Stomach (tissue), 9 donors: ENCODE results near the gene CNDP1. TPM values are rescaled to one million over a fixed set of nuclear protein-coding genes. Genes with fewer than 3 reads are reported as not detected.
A peak's percentile ranks its signal among the peaks of the same experiment; 100 is the strongest.

Experiments
- DNase-seq, 2 donors: peaks; one replicate each; pipeline versions ENCODE4 v3.0.0 to v3.0.0-alpha.2; 2013 to 2019
- H3K27ac ChIP-seq, 5 donors: fragments of 200-600 bp in 4 of 5; sonication (generic) in 4 of 5; one replicate each; pipeline ENCODE4 v1.5.1; 2013 to 2019; ENCODE audit warnings: mild to moderate bottlenecking in 1 of 5, moderate library complexity in 1 of 5
- H3K27me3 ChIP-seq, 3 donors: fragments of 200-600 bp; sonication (generic); one replicate each; pipeline ENCODE4 v1.5.1; 2017 to 2019; ENCODE audit warnings: mixed run types in 1 of 3
- H3K36me3 ChIP-seq, 4 donors: fragments of 200-600 bp; sonication (generic); 1 replicate in 3 of 4; 2 replicates in 1 of 4; pipeline ENCODE4 v1.5.1; 2016 to 2019
- H3K4me1 ChIP-seq, 4 donors: fragments of 200-600 bp; sonication (generic); one replicate each; pipeline ENCODE4 v1.5.1; 2016 to 2019
- H3K4me3 ChIP-seq, 4 donors: fragments of 200-600 bp; sonication (generic) in 3 of 4; one replicate each; pipeline ENCODE4 v1.5.1; 2016 to 2019; ENCODE audit warnings: mild to moderate bottlenecking in 1 of 4
- H3K9me3 ChIP-seq, 4 donors: fragments of 200-600 bp; sonication (generic); one replicate each; pipeline ENCODE4 v1.5.1; 2016 to 2019
- EP300 ChIP-seq: sonication (generic); formaldehyde crosslinking; IDR thresholded peaks from one replicate; pipeline ENCODE4 v1.6.1; 2017; ENCODE audit warnings: antibody characterized with exemption
- POLR2A ChIP-seq, 4 donors: fragments of 450-650 bp; IDR thresholded peaks; one replicate each; pipeline ENCODE4 v1.6.1; 2016; ENCODE audit warnings: antibody characterized with exemption in 4 of 4, control low read depth in 2 of 4, mild to moderate bottlenecking in 1 of 4, moderate library complexity in 1 of 4
- POLR2AphosphoS5 ChIP-seq, 3 donors: sonication (generic); formaldehyde crosslinking; IDR thresholded peaks; one replicate each; pipeline ENCODE4 v1.6.1; 2016; ENCODE audit warnings: antibody characterized with exemption in 3 of 3
- WGBS, 5 donors: extraction: QIAGEN DNeasy Blood & Tissue Kit in 3 of 5; methylation state at CpG; one replicate each; pipeline versions ENCODE4 v1.1.5 to v1.1.7; 2013 to 2018; 5-methylcytosine and 5-hydroxymethylcytosine counted together
- intact Hi-C: fragments of 100-400 bp; cut with DNase I; formaldehyde crosslinking; loops from one replicate; pipeline ENCODE4 v1.15.1; 2023; ENCODE audit warnings: low total_unique reads
- polyA plus RNA-seq, 3 donors: library from polyadenylated mRNA; stranded (reverse); fragments of 200-250 nt; gene quantifications; one replicate each; pipeline ENCODE4 v1.2.3, GENCODE V29; 2013
- total RNA-seq, 5 donors: library from RNA; depleted of rRNA; stranded (reverse); fragments of >200 nt; gene quantifications; one replicate each; pipeline versions ENCODE4 v1.1.0 to v1.2.3, GENCODE V29; 2014 to 2016
- TF ChIP-seq, protein P1 (sequence below), 7 experiments: fragments of 450-650 bp in 4 of 7; fragments of 200-600 bp in 3 of 7; sonication (generic) in 3 of 7; IDR thresholded peaks; one replicate each; pipeline ENCODE4 v1.5.1; 2016 to 2019; ENCODE audit warnings: antibody characterized with exemption in 7 of 7, control low read depth in 2 of 7, mild to moderate bottlenecking in 1 of 7
- donor health status: healthy with polysubstance abuse.
- donor health status: Bipolar disorder and iron deficiency.
- donor health status: healthy.

Gene CNDP1
- total and polyA plus RNA-seq, 8 donors = 0.13 to 0.72 (median 0.50) TPM; not detected in 5

DNA sequence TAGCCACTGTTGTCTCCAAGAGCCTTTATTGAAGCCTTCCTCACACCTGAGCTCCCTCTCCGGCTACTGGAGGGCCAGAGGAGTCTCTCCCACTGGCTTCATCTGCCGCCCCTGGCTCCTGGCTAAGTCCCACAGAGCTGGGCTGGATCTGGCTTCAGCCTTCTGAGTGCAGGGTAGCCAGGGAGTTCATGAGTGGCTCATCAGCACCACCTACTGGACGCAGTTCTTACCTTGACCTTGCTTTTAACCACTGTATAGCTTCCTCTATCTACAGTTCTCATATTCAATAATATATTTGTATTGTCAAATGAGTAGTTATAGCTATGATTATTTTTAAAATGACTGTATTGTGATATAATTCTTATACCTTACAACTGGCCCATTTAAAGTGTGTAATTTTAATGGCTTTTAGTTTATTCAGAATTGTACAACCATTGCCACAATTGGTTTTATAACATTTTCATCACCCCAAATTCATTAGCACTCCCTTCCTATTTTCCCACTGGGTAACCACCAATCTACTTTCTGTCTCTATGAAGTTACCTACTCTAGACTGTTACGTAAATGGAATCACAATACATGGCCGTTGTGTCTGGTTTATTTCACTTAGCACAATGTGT, 17.7 kb downstream of the CNDP1 start:
- Histone ChIP-seq H3K27me3 (peaks cover 0 to 17% (median 0%) of the 10 kb centered on the region in 3 donors), H3K9me3 (peaks cover 6 to 14% (median 10%) of the 10 kb centered on the region in 4 donors), H3K4me1 (peaks cover under 1 to 7% (median 1%) of the 10 kb centered on the region in 4 donors), H3K4me3 (no peak overlapping the region), H3K27ac (no peak overlapping the region), H3K36me3 (no peaks in the 10 kb centered on the region)
- TF ChIP-seq EP300 (no peak), POLR2A (IDR thresholded peaks at IDR 0.05) (no peak), POLR2AphosphoS5 (IDR thresholded peaks at IDR 0.05) (peak in 1 of 3 donors; percentile 52)
- TF ChIP-seq, protein P1, sequence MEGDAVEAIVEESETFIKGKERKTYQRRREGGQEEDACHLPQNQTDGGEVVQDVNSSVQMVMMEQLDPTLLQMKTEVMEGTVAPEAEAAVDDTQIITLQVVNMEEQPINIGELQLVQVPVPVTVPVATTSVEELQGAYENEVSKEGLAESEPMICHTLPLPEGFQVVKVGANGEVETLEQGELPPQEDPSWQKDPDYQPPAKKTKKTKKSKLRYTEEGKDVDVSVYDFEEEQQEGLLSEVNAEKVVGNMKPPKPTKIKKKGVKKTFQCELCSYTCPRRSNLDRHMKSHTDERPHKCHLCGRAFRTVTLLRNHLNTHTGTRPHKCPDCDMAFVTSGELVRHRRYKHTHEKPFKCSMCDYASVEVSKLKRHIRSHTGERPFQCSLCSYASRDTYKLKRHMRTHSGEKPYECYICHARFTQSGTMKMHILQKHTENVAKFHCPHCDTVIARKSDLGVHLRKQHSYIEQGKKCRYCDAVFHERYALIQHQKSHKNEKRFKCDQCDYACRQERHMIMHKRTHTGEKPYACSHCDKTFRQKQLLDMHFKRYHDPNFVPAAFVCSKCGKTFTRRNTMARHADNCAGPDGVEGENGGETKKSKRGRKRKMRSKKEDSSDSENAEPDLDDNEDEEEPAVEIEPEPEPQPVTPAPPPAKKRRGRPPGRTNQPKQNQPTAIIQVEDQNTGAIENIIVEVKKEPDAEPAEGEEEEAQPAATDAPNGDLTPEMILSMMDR (IDR thresholded peaks at IDR 0.05) = peak in 5 of 7 experiments; percentile 51 to 79 (median 68)
- WGBS, 5 donors = 15 to 28% (median 24%) methylated on average over 5 of the region's 5 CpGs
- intact Hi-C loops = loop anchor here (5.0 to 10.0 kb wide), 2 partner anchors 195 to 357 kb away; no protein-coding TSS in a partner anchor
- DNase-seq = peak; percentile 92 to 96

DNA sequence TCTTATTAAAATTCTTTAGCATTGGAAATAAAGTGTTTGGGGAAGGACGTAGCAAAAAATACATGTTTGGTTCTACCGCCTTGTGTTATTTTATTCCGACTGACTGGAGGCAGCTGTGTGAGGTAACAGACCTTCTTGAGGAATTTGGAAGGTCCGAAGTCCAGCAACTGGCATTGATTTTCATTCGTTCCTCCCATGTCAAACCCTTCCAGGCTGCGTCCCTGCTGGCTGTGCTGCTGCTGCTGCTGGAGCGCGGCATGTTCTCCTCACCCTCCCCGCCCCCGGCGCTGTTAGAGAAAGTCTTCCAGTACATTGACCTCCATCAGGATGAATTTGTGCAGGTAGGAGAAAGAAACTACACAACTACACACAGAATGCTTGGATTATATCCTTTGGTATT, 21.8 kb downstream of the CNDP1 start:
- WGBS, 5 donors = 55 to 70% (median 58%) methylated on average over 11 of the region's 11 CpGs
- TF ChIP-seq POLR2AphosphoS5 (IDR thresholded peaks at IDR 0.05) = no peak
- no peak for TF ChIP-seq POLR2A (IDR thresholded peaks at IDR 0.05)
- TF ChIP-seq EP300 = no peak
- TF ChIP-seq, protein P1 (IDR thresholded peaks at IDR 0.05) = no peak
- intact Hi-C loops = loop anchor here (10.0 kb wide), 1 partner anchor 361 kb away; no protein-coding TSS in a partner anchor

DNA sequence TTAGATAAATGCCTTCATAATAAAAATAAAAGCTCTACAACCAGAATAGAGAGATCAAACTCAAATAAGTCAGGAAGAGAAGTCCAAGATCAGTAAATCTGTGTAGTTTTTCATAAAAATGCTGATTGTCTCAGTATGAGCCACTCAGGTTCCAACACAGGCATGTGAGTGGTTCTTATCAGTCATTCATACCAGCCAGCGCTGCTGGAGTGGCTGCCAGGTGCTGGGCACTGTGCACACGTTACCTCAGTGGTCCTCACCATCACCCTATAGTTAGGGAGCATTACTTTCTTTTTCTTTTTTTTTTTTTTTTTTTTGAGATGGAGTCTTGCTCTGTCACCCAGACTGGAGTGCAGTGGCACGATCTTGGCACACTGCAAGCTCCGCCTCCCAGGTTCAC, 23.8 kb downstream of the CNDP1 start:
- TF ChIP-seq POLR2AphosphoS5 (IDR thresholded peaks at IDR 0.05) = no peak
- Histone ChIP-seq H3K36me3 (no peaks in the 10 kb centered on the region), H3K9me3 (no peaks in the 10 kb centered on the region), H3K4me3 (no peak overlapping the region), H3K27me3 (peaks cover 0 to 22% (median 0%) of the 10 kb centered on the region in 3 donors), H3K27ac (no peak overlapping the region), H3K4me1 (peaks cover 0 to 12% (median 2%) of the 10 kb centered on the region in 4 donors)
- intact Hi-C loops = loop anchor here (10.0 kb wide), 1 partner anchor 363 kb away; no protein-coding TSS in a partner anchor
- no peak for DNase-seq
- 40 to 85% (median 61%) methylated on average over 2 to 4 of the region's 4 CpGs for WGBS, 5 donors

More for the DNA sequence above, 21.8 kb downstream of the CNDP1 start:
- H3K4me3 ChIP-seq = no peak overlapping the region
- peaks cover 0 to 22% (median 0%) of the 10 kb centered on the region in 3 donors for H3K27me3 ChIP-seq
- no peaks in the 10 kb centered on the region for H3K9me3 ChIP-seq
- no peaks in the 10 kb centered on the region for H3K36me3 ChIP-seq
- DNase-seq = no peak
- no peaks in the 10 kb centered on the region for H3K4me1 ChIP-seq
- no peak overlapping the region for H3K27ac ChIP-seq

DNA sequence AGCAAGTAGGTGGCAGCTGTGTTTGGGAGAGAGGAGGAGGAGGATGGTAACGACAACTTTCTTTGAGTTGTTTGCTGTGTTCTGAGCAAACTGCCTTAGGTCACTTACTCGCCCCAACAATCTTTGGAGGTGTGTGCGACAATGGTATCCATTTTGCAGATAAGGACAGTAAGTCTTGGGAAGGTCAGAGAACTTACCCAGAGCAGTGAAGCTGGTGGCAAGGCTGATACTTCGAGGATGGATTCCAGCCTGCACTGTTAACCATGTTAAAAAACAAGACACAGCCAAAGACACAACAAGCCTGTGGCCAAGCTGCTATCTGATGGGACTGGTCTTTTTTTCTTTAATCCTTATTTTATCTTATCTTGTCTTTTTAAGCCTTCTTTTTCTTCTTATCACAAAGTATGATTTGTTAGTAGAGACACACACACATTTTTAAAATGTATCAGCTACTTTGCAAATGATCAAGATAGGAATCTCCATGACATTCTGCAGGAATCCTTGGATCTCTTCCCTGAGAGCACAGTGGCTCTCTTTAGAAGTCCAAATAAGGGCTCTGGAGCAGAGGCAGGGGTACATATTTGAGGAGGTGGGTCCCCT, 27.9 kb downstream of the CNDP1 start:
- 42 to 67% (median 53%) methylated on average over 4 of the region's 4 CpGs for WGBS, 5 donors
- TF ChIP-seq, protein P1 (IDR thresholded peaks at IDR 0.05) = no peak
- TF ChIP-seq POLR2AphosphoS5 (IDR thresholded peaks at IDR 0.05) (no peak), EP300 (no peak), POLR2A (IDR thresholded peaks at IDR 0.05) (no peak)
- Histone ChIP-seq H3K27me3 (peaks cover 0 to 5% (median 0%) of the 10 kb centered on the region in 3 donors), H3K9me3 (peaks cover 0 to 6% (median 3%) of the 10 kb centered on the region in 4 donors), H3K4me1 (peaks cover 0 to 26% (median 7%) of the 10 kb centered on the region in 4 donors), H3K36me3 (no peaks in the 10 kb centered on the region), H3K4me3 (no peak overlapping the region), H3K27ac (no peak overlapping the region)
- intact Hi-C loops = no loop called here
- no peak for DNase-seq
